ENCODE measurements around the gene NOL4L.

Gene NOL4L

DNA sequence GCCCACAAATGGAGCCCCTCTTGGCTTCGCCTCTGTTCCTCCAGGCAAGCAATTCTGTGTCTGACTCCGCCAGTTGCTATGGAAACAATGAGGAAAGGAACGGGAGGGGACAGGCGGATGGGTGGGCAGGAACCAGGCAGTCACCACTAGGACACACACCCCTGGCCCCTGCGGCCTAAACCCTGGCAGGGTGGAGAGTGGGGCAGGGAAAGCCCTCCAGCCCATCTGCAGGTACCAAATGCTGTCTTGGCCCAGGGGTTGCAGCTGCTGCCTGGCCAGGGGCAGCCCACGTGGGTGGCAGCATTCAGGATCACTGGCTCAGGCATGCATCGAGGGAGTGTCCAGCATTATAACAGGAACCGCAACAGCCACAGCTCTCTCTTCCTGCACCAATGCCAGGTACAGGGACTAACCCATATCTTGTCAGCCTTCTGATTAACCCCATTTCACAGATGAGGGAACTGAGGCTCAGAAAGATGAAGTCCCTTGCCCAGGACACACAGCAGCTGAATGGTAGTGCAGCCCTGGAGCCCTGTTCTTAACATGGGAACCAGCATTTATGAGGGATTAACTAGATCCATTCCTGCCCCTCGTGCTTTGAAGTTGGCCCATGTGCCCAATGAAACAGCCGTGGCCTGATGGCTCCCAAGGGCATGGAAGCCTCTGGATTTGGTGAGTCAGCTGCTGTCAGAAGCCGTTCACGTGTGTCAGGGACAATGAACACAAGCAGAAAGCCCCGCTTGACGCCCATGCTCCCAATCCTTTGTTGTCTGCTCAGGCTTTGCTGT is 66.3 kb downstream of the NOL4L start:
- TF ChIP-seq, protein P1, sequence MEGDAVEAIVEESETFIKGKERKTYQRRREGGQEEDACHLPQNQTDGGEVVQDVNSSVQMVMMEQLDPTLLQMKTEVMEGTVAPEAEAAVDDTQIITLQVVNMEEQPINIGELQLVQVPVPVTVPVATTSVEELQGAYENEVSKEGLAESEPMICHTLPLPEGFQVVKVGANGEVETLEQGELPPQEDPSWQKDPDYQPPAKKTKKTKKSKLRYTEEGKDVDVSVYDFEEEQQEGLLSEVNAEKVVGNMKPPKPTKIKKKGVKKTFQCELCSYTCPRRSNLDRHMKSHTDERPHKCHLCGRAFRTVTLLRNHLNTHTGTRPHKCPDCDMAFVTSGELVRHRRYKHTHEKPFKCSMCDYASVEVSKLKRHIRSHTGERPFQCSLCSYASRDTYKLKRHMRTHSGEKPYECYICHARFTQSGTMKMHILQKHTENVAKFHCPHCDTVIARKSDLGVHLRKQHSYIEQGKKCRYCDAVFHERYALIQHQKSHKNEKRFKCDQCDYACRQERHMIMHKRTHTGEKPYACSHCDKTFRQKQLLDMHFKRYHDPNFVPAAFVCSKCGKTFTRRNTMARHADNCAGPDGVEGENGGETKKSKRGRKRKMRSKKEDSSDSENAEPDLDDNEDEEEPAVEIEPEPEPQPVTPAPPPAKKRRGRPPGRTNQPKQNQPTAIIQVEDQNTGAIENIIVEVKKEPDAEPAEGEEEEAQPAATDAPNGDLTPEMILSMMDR (IDR thresholded peaks at IDR 0.05; ENCODE audit: control insufficient read depth, extremely low read depth, insufficient read depth), result no peak
- DNase-seq (ENCODE audit: low read depth), result no peak
- no peak overlapping the region for H3K4me3 ChIP-seq (ENCODE audit: low read depth, low read length)

DNA sequence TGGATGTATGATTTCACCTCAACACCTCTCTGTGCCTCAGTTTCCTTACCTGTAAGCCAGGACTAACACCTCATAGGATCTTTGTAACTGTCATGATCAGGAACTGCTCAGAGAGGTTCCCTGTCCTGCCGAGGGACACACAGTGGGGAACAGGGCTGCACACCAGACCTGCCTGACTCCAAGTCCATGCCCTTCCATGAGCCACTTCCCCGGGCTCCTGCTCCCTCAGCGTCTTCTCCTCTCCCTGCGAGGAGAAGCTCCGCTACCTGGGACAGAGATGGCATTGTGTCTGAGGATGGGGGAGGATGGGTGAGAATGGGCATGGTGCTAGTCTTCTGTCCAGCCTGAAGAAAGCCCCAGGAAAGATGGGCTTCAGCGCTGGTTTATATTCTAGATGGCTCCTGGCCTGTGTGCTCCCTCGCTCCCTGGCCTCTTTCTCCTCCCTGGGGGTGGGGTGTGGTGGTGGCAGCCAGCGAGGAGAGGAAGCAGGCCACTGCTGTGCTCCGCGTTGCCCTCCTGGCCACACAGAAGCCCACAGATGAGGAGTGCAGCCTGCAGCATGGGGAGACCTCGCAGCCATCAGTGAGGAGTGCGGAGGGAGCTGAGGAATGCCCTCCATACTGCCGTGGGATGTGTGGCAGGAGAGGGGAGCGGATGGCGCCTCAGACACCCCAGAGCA is 67.1 kb downstream of the NOL4L start:
- DNase-seq (ENCODE audit: low read depth), result no peak
- no peak overlapping the region for H3K4me3 ChIP-seq (ENCODE audit: low read depth, low read length)
- TF ChIP-seq, protein P1 (IDR thresholded peaks at IDR 0.05; ENCODE audit: control insufficient read depth, extremely low read depth, insufficient read depth), result no peak

DNA sequence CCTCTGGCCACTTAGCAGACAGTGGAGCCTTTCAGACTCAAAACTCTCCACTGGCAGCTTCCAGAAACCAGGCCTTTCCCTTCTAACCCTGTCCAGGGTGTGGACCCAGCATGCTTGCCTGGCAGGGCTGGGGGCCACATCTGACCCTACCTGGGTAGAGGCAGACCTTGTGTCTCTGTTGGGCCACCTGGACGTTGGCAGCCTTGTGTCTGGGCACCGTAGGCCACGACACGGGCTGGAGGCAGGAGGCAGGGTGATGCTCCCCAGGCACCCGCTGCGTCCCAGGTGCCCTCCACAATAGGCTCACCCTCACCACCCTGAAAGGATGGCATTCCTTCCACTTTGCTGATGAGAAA is 67.6 kb downstream of the NOL4L start:
- no peak overlapping the region for H3K4me3 ChIP-seq (ENCODE audit: low read depth, low read length)
- TF ChIP-seq, protein P1 (IDR thresholded peaks at IDR 0.05; ENCODE audit: control insufficient read depth, extremely low read depth, insufficient read depth), result no peak
- no peak for DNase-seq (ENCODE audit: low read depth)

DNA sequence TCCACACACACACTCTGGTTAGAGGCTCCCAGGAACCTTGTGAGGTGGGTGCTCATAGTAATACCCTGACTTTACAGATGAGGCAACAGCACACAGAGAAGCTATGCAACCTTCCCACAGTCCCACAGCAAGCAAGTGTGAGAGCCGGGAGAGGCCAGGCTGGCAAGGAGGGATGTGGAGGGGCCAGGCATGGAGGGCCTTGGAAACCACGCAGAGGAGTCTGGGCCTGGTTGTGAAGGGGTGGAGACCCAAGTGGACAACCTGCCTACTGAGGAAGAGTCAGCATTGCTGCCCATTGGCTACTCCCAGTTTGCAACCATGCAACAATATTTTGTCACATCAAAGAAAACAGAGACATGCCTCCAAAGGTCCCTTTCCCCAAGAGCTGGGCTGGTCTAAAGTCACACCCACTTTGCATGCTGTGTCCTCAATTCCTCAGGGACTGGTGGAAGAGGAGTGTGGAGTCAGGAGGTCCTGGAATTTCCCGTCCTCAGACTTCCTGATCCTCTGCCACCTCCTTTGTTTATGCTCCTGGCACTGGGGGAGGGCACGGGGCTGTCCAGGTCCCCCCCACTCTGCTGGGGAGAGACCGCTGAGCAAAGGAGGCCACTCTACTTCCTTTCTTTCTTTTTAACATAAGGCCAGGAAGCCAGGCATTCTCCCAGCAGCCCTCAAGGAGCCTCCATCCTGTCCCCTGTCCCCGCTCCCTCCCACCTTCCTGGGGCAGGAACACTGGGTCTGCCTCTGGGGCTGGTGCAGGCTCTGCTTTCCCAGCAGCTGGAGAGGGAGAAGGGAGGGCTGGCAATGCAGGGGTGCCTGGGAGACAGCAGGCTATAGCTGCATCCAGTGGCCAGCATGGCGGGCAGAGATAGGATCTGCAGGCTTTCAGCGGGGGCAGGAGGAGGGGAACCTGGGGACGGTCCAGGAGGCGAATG is 68.3 kb downstream of the NOL4L start:
- TF ChIP-seq, protein P1 (IDR thresholded peaks at IDR 0.05; ENCODE audit: control insufficient read depth, extremely low read depth, insufficient read depth), result no peak
- no peak for DNase-seq (ENCODE audit: low read depth)
- H3K4me3 ChIP-seq (ENCODE audit: low read depth, low read length), result no peak overlapping the region

DNA sequence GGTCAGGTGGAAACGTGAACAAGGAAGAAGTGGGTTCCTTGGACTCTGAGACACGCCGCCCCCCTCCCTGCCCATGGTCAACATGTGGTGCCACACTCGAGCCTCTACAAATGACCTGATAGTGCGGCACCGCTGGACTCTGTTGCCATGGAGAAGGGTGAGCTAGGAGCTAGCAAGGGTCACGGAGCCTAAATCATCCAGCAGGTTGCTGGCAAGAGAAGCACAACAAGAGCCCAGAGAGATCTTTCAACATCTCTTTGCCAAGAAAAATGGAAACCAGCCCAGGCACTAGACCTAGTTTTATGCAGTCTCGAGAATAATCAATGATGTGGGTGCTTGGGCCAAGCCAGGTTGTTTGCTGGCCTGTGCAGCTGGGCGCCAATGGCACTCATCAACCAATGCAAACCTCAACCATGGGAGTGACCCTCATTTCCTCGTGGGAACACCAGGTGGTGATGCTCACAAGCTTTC is 69.5 kb downstream of the NOL4L start:
- DNase-seq (ENCODE audit: low read depth), result no peak
- H3K4me3 ChIP-seq (ENCODE audit: low read depth, low read length), result no peak overlapping the region
- TF ChIP-seq, protein P1 (IDR thresholded peaks at IDR 0.05; ENCODE audit: control insufficient read depth, extremely low read depth, insufficient read depth), result no peak

DNA sequence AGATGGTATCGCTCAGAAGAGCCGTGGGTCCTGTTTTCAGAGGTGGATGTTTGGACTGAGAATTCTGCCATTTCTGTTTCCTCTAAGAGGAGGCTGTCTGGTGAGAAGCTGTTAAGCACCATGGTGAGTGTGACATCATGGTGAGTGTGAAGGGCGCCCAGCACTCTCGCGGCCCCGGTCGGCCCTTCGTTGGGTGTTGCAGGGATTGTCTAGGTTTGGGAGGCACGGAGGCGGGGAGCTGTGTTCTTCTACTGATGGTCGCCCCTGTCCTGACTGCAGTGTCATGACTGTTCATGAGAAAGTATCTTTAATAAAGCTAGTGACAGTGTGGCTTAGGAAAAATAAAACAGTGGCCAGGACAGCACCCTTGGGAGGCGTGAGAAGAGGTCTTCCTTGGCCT is 70.4 kb downstream of the NOL4L start:
- TF ChIP-seq, protein P1 (IDR thresholded peaks at IDR 0.05; ENCODE audit: control insufficient read depth, extremely low read depth, insufficient read depth), result no peak
- DNase-seq (ENCODE audit: low read depth), result no peak

More for the DNA sequence above, 70.4 kb downstream of the NOL4L start:
- H3K4me3 ChIP-seq (ENCODE audit: low read depth, low read length), result no peak overlapping the region

Measured in LNCaP clone FGC (cell line).